Central memory CD4-positive, alpha-beta T cell (primary cell): ENCODE data around the gene XPO6.

Experiments
- DNase-seq: peaks from one replicate; pipeline ENCODE4 v3.0.0; 2022

XPO6 gene

DNA sequence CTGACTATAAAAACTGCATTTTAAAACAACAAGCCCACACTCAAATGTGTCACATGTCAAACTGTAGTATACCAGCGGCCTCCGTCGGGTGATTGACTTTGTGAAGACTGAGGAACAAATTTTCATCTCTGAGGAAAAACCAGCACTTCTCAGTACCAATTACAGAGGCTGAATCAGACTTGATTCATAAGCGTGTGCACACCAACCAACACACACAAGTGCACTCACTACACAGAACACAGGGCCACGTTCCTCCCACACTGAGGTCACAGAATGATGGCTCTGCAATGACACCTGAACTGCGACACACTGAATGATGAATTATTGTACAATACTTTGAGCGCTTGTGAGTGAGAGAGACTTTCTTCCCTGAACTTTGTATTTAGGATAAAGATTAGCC, 29.6 kb downstream of the XPO6 start:
- DNase-seq = no peak

DNA sequence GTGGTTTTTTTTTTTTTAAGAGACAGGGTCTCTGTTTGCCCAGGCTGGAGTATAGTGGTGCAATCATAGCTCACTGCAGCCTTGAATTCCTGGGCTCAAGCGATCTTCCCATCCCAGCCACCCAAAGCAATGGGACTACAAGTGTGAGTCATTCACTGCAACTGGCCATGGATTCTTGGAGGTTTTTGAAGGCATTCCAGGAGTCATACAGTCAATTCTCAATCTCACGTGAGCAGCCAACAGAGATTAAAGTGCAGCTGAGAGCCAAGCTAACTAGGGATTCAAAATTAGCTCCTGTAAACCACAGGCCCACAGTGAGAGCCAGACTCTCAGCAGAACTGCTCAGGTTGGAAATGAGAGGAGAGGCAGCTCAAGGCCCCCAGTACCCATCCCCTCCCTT, 30.2 kb downstream of the XPO6 start:
- no peak for DNase-seq

DNA sequence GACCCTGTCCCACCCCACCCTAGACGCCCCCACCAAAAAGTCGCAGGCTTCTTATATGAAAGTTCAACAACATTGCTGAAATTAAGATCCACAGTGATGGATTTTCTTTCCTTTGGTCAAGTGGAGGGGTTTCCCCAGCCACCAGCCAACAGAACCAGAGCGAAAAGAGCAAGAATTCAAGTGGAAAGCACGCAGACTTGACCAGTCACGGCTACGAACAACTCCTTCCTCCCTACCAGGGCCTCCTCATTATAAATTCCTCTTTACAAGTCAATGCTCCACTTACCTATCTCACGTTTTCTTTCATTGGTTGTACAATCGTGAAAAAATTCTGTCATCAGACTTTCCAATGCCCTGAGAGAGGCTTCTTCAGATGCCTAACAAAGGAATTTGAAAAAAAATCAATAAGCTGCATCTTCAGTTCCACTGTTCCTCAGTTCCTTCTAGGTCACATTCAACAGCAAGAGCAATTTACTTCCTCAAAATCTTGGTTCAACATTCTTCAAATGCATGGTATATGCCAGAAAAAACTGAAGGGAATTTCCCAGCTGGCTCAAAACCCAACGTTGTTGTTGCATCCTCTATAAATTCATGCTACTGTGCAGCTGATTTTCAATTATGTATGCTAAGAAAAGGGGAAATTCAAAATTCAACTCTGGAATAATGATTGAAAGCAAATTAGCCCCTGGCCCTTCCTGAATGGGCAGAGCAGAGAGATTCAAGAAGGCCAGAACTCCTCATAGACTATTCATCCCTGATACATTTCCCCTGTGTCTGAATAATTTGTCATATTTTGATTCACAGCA, 30.9 kb downstream of the XPO6 start:
- no peak for DNase-seq

DNA sequence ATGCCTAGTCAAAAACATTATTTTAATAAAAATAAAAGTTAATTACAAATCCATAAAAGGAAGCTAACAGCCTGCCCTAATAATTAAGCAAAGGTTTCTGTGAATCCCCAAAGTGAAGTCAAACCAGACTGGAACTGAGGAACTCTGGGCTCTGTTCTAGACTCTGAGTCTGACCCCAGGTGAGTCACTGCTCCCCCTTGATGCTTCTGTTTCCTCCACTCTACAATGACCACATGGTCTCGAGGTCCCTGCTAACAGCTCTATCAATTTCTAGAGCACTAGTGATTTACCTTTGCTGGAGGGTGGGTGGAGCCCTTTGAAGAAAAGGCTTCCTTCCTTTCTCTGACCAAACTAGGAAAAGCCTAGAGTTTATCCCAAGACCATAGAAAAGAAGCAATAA, 32.4 kb downstream of the XPO6 start:
- no peak for DNase-seq

DNA sequence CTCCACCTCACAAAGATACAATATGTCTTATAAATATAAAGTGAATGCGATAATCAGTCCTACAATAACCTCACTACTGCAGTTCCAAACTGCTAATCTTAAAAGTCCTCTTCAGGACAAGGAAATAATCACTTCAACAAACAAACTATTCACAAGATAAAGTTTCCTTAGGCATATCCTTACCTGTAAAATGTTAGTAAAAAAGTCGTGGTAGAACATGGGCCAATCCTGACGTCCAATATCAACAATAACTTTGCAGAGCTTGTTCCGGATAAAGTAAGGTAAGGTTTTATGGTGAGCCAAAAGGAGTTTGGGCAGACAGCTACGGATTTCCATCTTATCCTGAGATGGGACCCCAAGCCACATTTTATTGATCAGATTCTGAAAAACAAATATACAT, 36.0 kb downstream of the XPO6 start:
- DNase-seq = no peak

DNA sequence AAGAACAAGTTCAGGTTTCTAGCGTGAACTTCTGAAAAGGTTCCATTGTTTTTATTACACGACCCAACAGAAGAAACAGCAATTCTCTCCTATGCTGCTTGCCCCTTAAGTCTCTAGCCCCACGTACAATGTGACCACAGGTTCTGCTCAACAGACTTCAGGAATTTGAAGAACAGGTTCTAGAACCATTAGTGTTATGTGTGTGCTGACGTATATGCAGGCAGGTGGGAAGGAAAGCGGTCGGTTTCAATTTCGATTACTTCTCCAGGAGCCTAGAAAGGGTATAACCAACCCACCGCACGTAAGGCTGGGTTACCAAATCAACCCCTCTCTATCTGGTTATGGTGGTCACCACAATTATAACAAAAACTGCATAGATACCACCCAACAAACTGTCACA, 39.4 kb downstream of the XPO6 start:
- no peak for DNase-seq

DNA sequence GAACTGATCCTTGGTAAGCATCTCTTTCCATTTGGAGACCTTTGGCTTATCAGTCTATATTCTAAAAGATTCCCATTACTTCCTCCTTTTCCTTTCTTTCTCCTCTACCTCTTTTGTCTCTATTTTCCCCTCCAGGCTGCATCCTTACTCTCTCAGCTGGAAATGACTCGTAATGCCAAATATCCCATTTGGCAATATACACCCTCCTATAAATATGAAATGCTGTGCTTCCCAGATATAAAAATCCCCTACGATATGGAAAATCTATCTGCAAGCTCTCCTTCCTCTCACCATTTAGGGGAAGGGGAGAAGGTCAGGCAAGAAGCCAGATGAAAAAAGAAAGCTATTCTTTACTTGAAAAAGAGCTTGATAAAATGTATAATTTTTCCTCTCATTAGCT, 39.9 kb downstream of the XPO6 start:
- DNase-seq = no peak

DNA sequence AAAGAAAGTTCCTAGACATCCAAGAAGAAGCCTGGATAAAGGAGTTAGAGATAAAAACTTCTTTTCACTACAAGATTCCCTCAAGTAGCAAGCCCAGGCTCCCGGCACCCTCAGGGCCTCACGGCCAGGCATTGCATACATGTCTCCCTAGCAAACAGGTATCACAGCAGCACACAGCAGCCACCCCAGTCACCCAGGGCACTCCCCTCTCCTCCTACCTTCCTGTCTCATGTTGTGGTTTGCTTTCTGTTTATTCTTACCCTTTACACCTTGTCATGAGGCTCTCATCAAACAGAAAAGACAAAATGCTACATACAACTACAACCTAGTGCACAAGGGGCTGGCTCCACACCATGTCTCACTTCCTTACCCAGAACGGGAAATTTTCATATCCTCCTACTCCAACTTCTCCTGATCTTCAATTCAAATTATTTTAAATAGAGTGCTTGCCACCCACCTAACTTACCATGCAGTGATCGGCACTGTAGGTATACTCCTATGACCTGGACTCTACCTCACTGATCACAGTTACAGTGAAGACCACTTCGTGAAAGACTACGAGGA, 42.7 kb downstream of the XPO6 start:
- peak; percentile 71 for DNase-seq

DNA sequence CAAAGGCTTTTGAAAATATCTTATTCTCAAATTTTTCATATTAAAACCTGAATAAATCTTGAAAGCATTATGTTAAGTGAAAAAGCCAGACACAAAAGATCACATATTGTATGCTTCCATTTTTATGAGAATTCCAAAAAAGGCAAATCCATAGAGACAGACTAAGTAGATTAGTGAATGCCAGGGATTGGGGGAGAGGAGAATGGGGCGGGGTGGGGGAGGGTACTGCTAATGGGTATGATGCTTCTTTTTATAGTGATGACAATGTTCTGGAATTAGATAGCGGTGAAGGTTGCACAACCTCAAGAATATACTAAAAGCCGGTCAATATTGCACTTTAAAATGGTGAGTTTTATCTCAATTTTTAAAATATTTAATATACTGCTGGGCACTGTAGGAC, 44.0 kb downstream of the XPO6 start:
- DNase-seq = no peak

DNA sequence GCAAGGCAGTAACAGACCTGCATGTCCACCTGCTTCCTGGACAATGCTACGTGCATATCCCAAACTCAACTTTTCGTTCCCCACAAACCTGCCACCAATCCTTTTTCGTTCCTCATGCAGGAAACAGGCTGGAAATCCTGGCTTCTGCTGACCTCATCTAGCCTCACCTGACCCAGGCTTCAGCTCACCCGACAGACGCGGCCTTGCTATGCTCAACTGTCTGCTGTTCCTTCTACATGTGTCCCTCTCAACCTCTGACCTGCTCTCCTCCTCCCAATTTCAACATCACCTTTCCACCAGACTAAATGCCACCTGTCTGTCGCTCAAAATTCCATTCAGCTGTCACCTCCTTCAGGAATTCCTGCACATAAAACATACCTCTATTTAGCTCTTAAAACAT, 44.5 kb downstream of the XPO6 start:
- DNase-seq = no peak

DNA sequence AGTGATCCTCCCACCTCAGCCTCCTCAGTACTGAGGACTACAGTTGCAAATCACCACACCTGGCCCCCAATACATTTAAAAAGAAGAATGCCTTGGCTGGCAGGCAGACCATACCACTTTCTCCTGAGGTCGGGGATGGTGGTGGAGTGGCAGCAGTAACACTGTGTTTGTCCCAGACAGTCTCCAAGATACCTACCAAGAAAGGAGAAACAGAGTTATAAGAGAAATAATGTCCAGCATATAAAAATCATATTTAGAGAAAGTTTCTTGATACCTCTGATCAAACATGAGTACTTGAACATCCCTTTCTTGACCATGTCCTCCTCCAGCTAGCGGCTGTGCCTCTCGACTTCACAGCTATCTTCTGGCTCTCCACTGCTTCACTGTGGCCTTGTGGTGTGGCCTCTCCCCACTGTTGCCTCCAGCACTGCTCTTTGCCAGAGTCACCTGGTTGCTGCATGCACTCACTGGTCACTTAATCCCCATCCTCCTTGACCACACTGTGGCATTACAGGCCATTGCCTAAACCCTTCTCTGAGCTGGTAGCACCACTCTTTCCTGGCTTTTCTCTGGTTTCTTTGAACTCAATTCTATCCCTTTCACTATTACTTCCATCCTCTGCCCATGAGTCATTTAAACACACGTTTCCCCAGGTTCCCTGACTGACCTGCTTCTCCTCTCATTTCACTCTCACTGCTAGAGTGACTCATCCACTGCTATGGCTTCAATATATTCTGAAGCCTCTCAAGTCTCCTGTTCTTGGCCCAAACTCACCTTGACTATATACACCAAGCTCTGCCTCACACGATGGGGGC, 45.2 kb downstream of the XPO6 start:
- no peak for DNase-seq

DNA sequence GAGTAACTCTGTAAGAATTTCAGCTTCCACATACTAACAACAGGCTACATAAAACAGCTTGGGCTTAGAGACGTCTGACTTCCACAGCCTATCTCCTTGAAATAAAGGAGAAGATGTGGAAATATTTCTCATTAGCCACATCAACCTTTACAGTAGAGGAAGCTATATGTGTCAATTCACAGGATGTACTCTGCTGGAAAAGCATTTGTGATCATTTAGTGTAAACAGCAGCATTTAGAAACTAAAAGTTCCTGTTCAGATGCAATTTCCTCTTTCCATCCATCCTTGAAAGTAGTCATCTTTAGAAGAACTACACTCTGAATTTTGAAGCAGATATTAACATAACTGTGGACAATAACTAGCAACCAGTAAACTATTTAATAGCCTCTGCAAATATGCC, 46.2 kb downstream of the XPO6 start:
- no peak for DNase-seq

DNA sequence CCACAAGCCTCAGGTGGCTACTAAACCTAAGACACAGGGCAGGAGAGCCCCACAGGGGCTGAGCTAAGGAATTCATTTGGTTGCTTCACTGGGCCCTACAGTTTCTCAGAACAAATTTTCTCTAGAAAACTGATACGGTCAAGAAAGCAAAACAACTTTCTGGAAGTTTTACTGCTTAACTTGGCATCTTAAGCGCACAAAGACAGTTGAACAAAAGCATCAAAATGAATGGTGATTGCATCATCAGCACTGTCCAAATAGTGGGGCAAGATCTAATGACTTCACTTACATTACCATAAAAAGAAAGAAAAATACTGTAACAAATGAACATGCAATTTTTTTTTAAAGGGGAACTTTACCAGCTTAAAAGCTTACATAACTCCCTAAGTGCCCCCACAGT, 47.6 kb downstream of the XPO6 start:
- no peak for DNase-seq

DNA sequence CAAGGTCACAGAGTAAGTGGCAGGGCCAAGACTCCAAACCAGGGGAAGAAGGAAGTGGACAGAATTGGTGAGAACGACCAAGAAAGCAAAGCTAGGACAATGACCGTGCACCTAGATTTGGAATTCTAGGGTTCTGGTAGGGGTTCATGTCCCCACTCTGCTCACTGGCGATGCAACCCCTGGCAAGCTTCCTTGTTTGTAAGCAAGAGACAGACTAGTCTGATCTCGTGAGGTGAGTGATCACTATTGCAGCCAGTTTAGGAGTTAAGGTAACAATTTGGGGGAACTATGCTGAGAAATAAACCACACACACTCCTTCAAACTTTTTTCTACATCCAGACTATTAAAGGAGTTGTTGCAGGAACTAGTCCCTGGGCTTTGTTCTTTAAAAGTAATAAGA, 48.1 kb downstream of the XPO6 start:
- DNase-seq = no peak

DNA sequence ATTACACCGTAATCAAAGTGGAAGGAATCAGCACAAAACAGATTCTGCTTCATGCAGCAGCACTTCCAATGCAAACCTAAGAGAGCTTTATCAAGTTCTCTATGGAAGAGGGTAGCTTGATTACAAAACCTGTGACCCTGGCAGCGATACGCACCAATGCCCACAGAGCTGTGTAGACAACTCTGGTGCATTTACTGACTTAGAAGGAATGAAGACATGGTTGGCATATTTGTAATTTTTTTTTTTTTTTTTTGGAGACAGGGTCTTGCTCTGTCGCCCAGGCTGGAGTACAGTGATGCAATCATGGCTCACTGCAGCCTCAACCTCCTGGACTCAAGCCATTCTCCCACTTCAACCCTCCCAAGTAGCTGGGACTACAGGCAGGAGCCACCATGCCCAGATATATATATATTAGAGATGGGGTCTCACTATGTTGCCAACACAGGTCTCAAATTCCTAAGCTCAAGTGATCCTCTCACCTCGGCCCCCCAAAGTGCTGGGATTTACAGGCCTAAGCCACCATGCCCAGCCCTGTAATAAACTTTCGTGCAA, 49.4 kb downstream of the XPO6 start:
- no peak for DNase-seq

DNA sequence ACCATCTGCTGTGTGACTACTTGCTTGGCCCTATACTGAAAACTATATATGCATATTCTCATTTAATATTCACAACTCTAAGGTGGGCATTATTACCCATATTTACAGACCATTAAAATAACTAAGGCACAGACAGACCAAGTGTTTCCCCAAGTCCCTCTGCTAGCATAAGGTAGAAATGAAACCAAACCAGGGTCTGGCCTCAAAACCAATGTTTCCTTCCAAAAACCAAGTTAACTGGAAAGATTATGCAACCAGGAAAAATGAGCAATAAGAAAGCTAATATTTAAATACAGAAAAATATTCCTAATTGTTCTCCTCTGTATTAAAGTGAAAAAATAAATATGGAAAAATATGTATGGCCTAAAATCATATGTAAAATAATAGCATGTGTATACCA, 50.1 kb downstream of the XPO6 start:
- DNase-seq = no peak

DNA sequence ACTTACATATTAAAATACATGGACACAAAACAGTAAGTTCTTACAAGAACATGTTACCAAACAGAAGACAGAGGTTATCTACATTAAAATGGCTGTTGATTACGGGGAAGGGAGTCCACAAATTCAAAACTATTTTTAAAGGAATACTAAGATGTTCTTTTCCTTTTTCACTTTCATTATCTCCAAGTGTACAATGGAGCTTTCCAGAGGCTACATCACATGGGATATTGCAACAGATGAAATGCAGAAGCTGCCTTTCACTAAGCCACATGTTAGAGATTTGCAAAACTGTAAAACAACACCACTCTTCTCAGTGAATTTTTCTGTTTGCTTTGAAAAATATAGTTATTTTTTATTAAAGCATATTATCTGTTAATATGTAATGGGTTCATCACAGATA, 53.6 kb downstream of the XPO6 start:
- no peak for DNase-seq

DNA sequence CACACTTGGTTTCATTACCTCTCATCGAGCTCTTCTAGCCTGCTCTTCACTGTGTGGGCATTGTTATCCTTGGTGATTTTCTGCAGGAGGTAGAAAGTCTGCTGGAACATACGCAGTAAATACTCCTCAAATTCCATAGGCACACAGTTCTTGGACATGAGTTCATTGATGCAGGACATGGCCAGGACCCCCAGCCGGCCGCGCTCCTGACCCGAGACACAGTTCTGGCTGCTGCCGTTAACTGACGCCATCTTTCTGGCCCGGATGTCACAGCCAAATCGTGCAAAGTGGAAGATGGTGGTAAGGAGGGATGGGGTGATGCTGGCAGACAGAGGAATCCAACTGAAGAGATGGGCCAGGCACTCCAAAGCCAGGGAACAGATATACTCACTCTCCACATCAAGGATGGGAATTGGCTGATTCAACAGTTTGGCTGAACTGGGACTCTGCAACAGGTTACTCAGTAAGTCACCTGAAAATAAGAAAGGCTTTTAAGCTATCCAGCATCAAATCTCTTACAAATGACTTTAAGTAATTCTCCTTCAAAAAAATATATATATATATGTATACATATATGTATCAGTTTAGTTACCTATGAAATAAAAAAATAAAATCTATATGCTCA, 55.6 kb downstream of the XPO6 start:
- DNase-seq = no peak

DNA sequence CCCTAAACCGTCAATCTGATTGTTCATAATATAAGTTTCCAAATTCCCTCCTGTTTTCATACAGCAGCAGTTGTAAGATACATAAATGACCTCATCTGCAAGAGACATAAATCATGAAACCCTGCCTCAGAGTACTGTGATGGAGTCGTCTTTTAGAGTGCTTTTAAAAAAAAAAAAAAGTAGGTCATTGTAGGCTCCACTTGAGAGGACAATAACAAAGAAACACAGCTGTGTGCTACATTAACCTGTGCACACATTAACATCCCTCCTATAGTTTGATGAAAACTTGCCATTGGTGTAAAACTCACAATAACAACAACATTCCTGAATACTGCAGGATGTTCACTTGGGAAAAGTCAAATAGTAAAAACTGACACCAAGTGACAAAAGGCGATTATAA, 56.5 kb downstream of the XPO6 start:
- DNase-seq = no peak

DNA sequence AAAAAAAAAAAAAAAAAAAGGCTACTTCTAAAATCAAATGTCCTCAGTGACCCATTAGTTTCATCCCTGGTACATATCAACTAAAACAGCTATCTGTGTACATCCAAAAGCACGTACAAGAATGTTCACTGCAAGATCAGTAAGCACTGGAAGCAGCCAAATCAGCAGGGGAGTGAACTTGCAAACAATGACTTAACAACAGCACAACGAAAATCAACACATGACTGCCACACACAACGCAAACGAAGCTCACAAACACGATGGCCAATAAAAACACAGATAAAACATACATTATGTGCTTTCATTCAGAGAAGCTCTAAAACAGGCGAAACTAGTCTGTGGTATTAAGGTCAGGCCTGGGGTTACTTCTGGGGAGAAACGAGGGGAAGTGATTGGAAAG, 60.6 kb downstream of the XPO6 start:
- DNase-seq = no peak

DNA sequence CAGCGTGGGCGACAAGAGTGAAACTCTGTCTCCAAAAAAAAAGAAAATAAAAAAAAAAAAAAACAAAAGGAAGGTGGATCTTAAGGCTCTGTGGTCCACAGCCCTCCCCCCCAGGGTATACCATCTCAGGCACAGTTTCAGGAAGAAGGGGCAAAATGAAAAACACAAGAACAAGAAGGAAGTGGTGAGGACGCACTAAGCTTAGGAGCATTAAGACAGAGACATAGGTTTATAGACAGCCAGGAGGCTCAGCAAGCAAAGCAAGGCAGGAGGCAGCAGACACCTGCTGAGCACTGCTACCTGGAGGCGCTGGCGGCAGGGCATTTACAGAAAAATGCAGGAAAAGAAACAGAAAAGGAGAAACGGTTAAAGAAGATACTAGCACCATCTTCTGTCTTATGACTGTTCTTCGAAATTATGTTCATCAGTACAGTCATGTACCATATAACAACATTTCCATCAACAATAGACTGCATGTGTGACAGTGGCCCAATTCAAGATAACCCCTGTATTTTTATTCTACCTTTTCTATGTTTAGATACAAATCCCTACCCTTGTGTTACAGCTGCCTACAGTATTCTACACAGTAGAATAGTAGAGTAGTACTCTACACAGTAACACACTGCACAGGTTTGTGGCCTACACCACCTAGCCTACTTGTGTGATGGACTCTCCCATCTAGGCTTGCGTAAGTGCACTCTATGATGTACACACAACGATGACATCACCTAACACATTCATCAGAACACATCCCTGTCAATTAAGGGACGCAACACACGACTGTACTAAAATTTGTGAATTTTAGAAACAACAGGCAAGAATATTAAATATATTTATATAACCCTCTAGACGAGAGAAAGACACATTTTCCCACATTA, 62.5 kb downstream of the XPO6 start:
- DNase-seq = peak; percentile 47

DNA sequence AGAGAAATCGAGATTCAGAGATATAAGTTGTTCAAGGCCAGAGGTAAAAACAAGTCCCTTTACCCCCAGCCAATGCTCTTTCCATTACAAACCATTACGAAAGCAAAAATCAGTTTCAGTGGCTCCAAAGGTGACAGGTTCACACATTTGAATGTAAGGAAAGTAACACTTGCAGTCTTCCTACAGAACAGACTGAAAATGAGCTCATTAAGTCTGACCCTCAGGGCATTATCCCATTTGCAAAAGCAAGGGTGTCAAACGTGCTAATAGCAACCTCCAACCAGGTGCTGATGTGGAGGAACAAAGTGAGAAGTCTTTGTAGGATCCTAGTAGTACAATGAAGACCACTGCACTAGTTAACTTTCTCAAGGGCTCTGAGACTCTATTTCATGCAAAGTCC, 65.2 kb downstream of the XPO6 start:
- DNase-seq = no peak
